H1 (cell line): Measurements from ENCODE around the gene SEC16A. TPM values are rescaled to one million over a fixed set of nuclear protein-coding genes. Genes with fewer than 3 reads are reported as not detected.

Source experiments
- CEBPB ChIP-seq: IDR thresholded peaks from 2 replicates; pipeline ENCODE4 v1.6.1; 2012; ENCODE audit warnings: low read depth, low read length
- SIN3A ChIP-seq, 2 experiments: IDR thresholded peaks in 1 of 2; conservative IDR thresholded peaks in 1 of 2; 2 replicates each; pipeline ENCODE4 v1.6.1; 2011 to 2012; ENCODE audit warnings: low read length in 2 of 2, improper control_type of control experiment in 1 of 2, low read depth in 1 of 2, mild to moderate bottlenecking in 1 of 2
- SIX5 ChIP-seq: IDR thresholded peaks from 2 replicates; pipeline ENCODE4 v1.6.1; 2011; ENCODE audit warnings: mild to moderate bottlenecking, low read depth, low read length
- TAF7 ChIP-seq: optimal IDR thresholded peaks from 2 replicates; pipeline ENCODE3; 2011; ENCODE audit warnings: low read depth, mild to moderate bottlenecking, inconsistent platforms, low read length, moderate library complexity, borderline replicate concordance
- TCF12 ChIP-seq: IDR thresholded peaks from 2 replicates; pipeline ENCODE4 v1.6.1; 2011; ENCODE audit warnings: low read depth, mild to moderate bottlenecking, low read length
- USF2 ChIP-seq: IDR thresholded peaks from 2 replicates; pipeline ENCODE4 v1.6.1; 2011; ENCODE audit warnings: low read length, improper control_type of control experiment
- polyA plus RNA-seq, 7 experiments: library from polyadenylated mRNA; depleted of rRNA in 3 of 7; stranded (reverse) in 5 of 7; unstranded in 2 of 7; fragments of >200 nt in 5 of 7; fragments of 200-250 nt in 2 of 7; gene quantifications; 1 replicate in 5 of 7; 2 replicates in 1 of 7; 4 replicates in 1 of 7; pipeline versions ENCODE4 v1.2.1 to v1.2.3, GENCODE V29; 2011 to 2013; ENCODE audit warnings: missing spikeins in 2 of 7, mixed read lengths in 2 of 7
- total RNA-seq: library from RNA; stranded (reverse); fragmentation: NEBNext Ultra II Directional; extraction: Animal tissue kit (Norgen Biotek cat#: 25700); gene quantifications from 2 replicates; pipeline ENCODE4 v1.2.1, GENCODE V29; 2021
- TF ChIP-seq, protein P1 (sequence below): fragments of 300-600 bp; sonication (generic); IDR thresholded peaks from 2 replicates; pipeline ENCODE4 v1.7.1; 2012; ENCODE audit warnings: low read length, moderate library complexity, mild to moderate bottlenecking, inconsistent platforms; ENCODE audit not compliant: insufficient replicate concordance

The SEC16A gene
- total and polyA plus RNA-seq, 2 of the 8 experiments (the other 6 are each of a cell fraction or from before 2014, with no cell fraction given), result 21.6 to 49.0 TPM

- TF ChIP-seq, protein P1, sequence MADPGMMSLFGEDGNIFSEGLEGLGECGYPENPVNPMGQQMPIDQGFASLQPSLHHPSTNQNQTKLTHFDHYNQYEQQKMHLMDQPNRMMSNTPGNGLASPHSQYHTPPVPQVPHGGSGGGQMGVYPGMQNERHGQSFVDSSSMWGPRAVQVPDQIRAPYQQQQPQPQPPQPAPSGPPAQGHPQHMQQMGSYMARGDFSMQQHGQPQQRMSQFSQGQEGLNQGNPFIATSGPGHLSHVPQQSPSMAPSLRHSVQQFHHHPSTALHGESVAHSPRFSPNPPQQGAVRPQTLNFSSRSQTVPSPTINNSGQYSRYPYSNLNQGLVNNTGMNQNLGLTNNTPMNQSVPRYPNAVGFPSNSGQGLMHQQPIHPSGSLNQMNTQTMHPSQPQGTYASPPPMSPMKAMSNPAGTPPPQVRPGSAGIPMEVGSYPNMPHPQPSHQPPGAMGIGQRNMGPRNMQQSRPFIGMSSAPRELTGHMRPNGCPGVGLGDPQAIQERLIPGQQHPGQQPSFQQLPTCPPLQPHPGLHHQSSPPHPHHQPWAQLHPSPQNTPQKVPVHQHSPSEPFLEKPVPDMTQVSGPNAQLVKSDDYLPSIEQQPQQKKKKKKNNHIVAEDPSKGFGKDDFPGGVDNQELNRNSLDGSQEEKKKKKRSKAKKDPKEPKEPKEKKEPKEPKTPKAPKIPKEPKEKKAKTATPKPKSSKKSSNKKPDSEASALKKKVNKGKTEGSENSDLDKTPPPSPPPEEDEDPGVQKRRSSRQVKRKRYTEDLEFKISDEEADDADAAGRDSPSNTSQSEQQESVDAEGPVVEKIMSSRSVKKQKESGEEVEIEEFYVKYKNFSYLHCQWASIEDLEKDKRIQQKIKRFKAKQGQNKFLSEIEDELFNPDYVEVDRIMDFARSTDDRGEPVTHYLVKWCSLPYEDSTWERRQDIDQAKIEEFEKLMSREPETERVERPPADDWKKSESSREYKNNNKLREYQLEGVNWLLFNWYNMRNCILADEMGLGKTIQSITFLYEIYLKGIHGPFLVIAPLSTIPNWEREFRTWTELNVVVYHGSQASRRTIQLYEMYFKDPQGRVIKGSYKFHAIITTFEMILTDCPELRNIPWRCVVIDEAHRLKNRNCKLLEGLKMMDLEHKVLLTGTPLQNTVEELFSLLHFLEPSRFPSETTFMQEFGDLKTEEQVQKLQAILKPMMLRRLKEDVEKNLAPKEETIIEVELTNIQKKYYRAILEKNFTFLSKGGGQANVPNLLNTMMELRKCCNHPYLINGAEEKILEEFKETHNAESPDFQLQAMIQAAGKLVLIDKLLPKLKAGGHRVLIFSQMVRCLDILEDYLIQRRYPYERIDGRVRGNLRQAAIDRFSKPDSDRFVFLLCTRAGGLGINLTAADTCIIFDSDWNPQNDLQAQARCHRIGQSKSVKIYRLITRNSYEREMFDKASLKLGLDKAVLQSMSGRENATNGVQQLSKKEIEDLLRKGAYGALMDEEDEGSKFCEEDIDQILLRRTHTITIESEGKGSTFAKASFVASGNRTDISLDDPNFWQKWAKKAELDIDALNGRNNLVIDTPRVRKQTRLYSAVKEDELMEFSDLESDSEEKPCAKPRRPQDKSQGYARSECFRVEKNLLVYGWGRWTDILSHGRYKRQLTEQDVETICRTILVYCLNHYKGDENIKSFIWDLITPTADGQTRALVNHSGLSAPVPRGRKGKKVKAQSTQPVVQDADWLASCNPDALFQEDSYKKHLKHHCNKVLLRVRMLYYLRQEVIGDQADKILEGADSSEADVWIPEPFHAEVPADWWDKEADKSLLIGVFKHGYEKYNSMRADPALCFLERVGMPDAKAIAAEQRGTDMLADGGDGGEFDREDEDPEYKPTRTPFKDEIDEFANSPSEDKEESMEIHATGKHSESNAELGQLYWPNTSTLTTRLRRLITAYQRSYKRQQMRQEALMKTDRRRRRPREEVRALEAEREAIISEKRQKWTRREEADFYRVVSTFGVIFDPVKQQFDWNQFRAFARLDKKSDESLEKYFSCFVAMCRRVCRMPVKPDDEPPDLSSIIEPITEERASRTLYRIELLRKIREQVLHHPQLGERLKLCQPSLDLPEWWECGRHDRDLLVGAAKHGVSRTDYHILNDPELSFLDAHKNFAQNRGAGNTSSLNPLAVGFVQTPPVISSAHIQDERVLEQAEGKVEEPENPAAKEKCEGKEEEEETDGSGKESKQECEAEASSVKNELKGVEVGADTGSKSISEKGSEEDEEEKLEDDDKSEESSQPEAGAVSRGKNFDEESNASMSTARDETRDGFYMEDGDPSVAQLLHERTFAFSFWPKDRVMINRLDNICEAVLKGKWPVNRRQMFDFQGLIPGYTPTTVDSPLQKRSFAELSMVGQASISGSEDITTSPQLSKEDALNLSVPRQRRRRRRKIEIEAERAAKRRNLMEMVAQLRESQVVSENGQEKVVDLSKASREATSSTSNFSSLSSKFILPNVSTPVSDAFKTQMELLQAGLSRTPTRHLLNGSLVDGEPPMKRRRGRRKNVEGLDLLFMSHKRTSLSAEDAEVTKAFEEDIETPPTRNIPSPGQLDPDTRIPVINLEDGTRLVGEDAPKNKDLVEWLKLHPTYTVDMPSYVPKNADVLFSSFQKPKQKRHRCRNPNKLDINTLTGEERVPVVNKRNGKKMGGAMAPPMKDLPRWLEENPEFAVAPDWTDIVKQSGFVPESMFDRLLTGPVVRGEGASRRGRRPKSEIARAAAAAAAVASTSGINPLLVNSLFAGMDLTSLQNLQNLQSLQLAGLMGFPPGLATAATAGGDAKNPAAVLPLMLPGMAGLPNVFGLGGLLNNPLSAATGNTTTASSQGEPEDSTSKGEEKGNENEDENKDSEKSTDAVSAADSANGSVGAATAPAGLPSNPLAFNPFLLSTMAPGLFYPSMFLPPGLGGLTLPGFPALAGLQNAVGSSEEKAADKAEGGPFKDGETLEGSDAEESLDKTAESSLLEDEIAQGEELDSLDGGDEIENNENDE, result no peak
- no peak for TF ChIP-seq SIN3A (conservative IDR thresholded peaks at IDR 0.05 in 1 of 2, IDR thresholded peaks at IDR 0.05 in 1 of 2; ENCODE audit: low read depth in 1 of 2, low read length in 2 of 2)
- TF ChIP-seq TCF12, result no peak
- no peak for TF ChIP-seq USF2
- TF ChIP-seq SIX5, result no peak
- TF ChIP-seq TAF7, result no peak
- no peak for TF ChIP-seq CEBPB
These were observed 6.9 kb upstream of the SEC16A start (continued) for GRCh38 chr9:136489731-136490130.
